Measurements from ENCODE around the gene ADAMTS13.
"Not testable (repeated sequence)": the region's sequence is repeated elsewhere in the genome, so short reads cannot be mapped to it uniquely, and the experiment has no call there.

Gene ADAMTS13

GRCh38 chr9:133421615-133422542 is at the start of gene ADAMTS13:
ADAMTS13 (plus strand) TSS chr9:133422367; CDS start chr9:133422444, 77 bp downstream.
- DNase-seq (ENCODE audit: low read depth in 2 of 2), result peak; percentile 26 to 48

DNA sequence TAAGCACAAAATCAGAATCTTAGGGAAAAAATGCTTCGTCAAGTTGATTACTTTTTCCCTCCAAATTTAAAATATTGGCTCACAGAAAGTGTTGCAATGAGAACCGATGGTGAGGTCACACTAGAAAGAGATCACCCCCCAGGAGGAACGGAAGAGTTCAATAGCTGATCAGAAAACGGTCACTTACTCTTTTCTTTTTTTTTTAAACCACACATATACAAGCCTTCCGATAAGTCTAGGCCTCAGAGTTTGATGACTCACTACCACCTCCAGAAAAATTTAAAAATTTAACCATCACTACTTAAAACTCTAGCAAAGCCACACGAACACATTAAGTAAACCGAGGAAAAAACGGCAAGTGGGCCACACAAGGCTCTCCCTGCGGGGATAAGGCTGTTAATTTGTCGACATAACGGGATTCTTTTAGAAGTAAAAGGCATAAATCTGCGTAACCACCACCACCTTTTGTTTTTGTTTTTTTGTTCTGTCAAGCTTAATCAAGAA is 47.5 kb upstream of the ADAMTS13 start:
- no peak for DNase-seq (ENCODE audit: low read depth in 2 of 2)

- no peak for DNase-seq (ENCODE audit: low read depth in 2 of 2)
Measured at GRCh38 chr9:133375116-133375723, 46.9 kb upstream of the ADAMTS13 start.

DNA sequence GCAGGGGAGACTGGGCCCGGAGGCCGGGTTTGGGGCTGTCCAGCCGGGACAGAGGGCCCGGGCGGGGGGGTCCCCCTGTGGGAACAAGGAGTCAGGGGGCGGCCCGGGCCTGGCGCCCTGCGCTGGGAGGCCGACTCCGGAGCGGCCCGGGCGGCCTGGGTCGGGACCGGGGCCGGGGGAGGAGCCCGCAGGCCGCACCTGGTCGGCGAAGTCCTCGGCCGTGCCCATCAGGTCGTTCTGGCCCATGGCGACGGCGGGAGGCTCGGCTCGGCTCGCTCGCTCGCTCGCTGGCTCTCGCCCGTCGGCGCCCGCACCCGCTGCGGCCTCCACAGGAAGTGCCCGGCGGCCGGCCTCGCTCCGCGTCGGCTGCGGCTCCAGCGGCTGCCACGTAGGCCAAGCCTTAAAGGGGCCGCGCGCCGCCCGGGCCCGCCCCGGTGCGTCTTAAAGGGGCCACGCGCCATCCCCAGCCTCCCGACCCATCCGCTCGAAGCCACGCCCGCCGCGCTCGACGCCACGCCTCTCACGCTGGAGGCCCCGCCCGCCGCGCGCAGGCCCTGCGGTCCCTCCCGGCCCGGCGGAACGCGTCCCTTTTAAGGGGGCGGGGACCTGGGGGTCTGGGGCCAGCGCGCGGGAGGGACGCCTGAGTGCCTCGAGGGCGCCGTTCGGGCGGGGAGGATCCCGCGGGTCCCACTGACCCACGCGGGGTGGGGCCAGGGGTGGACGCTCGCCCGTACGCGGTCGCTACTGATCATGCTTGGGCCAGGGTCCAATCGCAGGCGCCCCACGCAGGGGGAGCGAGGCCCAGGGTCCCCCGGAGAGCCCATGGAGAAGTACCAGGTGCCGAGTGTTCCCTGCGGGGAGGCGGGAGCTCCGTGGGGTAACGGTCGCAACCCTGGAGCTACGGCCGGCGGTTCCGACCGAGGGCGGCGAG is 46.2 kb upstream of the ADAMTS13 start, which contains the start of the genes STKLD1 and SURF4:
STKLD1 (plus strand) TSS at position 643 of the 931 bp plus-strand sequence; CDS start at position 751, 108 bp downstream.
SURF4 (minus strand) TSS at position 337 of the 931 bp plus-strand sequence; CDS start at position 246, 91 bp downstream.
- DNase-seq (ENCODE audit: low read depth in 2 of 2), result peak; percentile 89 to 93

DNA sequence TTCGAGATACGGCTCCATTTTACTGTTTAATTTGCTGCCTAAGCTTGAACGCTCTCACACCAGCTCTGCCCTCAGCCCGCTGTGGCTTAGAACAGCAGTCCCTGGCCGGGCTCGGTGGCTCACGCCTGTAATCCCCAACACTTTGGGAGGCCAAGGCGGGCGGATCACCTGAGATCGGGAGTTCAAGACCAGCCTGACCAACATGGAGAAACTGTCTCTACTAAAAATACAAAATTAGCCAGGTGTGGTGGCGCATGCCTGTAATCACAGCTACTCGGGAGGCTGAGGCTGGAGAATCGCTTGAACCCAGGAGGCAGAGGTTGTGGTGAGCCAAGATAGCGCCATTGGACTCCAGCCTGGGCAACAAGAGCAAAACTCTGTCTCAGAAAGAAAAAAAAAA is 44.9 kb upstream of the ADAMTS13 start:
- not testable (repeated sequence) for DNase-seq (ENCODE audit: low read depth in 2 of 2)

- no peak for DNase-seq (ENCODE audit: low read depth in 2 of 2)
Measured at GRCh38 chr9:133377721-133378216, 44.4 kb upstream of the ADAMTS13 start.

DNA sequence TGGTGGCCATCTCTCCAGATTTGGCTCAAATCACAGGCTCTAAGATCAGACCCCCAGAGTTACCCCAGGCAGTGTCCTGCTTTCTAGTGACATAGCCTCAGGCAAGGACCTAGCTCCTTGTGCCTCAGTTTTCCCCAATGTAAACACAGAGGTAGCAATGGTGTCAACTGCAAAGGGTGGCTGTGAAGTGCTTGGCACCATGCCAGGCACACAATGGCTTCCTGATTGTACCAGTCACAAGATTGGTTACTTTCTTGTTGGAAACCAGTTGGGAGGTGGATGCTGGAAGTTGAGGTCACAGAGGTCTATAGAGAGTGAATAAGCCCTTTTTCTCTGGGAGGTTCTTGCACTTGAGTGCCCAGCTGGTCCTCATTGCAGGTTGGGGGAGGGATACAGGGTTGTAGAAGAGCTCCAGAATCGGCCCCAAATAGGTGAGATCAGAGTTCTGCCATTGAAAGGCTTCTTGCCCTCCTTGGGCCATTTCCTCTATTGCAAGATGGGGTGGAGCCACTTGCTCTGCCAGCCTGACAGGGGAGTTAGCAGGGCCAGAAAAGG is 43.7 kb upstream of the ADAMTS13 start:
- DNase-seq (ENCODE audit: low read depth in 2 of 2), result no peak

DNA sequence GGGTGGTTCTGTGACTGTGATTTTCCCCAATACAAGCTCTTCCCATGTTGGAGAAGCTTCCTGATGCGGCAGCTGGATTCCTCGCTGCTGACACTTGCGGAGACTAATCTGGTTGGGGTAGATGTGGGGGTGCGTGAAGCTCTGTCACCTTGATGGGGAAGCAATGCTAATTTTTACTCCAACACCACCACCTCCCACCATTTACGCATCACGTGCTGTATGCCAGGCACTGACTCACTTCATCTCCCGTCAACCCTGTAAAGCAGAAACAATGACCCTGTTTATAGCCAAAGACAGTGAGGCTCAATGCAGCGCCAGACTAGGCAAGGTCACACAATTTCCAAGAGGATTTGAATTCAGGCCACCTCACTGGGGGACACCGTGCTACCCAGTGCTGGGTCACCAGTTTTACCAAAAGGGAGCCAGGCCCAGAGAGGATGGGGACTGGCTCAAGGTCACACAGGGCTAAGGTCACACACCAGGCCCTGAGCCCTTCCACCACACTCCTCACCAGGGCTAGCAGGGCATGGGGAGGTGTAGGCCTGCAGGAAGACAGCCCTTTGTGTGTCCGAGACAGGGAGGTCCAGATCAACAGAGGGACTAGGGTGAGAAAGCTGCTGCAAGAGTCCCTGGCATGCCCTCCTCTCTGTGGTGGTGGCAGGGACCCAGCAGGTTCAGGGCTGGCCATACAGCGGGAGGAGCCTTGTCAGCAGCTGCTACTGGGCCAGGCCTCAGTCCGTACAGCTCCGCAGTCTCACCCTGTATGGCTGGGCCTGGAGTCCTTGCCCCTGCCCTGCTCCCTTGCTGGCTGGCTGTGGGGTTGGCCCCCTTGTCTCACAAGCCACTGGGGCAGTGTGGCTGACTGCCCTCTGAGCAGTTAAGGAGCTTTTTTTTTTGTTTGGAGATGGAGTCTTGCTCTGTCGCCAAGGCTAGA is 42.7 kb upstream of the ADAMTS13 start:
- DNase-seq (ENCODE audit: low read depth in 2 of 2), result no peak

DNA sequence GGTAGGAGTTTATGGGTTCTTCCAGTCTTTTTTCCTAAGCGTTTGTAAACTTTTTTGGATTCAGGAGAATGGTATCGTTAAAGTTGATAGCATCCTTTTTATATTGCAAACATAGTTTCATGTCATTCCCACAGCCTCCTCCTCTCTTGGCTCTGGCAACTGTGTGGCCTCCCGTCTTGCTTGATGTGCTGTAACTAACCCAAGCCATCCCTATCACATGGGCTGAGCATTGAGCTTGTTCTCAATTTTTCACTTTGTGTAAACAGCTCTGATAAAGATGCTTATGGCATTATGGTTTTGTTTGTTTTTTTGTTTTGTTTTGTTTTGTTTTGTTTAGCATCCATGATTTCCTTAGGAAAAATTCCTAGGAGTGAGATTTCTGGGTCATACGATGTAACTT is 41.4 kb upstream of the ADAMTS13 start:
- DNase-seq (ENCODE audit: low read depth in 2 of 2), result no peak

GRCh38 chr9:133382507-133383141 is 39.5 kb upstream of the ADAMTS13 start:
- DNase-seq (ENCODE audit: low read depth in 2 of 2), result no peak

DNA sequence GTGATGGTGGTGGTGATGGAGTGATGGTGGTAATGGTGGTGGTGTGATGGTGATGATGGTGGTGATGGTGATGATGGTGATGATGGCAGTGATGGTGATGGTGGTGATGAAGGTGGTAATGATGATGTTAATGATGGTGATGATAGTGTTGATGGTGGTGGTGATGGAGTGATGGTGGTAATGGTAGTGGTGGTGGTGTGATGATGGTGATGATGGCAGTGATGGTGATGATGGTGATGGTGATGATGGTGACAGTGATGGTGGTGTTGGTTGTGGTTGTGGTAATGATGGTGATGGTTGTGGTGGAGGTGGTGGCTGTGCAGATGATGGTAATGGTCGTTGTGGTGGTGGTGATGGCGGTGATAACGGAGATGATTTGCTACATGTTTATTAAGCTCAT is 38.7 kb upstream of the ADAMTS13 start:
- no peak for DNase-seq (ENCODE audit: low read depth in 2 of 2)

DNA sequence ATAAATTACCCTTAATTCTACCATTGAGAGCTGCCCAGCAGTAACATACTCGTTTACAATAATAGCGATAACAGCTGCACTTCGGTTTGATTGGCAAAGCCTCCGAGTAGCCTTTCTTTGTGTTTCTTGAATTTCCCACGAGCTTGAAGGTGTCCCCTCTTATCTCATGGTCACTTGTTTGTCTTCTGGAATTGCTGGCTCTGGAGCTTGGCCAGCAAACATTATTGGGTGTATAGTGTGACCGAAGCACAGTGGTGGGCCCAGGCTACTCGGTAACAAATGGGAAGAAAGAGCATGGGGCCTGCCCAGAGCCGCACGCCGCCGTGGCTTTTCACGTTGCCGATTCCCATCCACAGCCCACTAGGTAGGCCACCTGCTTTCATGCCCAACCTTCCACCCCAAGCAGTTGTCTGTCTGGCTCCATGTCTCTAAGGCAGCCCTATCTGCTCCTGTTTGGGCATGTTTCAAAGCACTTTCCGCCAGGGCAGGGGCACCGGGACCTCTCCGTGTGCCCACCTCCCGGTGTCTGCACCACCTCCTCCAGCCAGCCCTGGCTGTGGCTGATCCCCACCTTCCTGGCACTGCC is 37.3 kb upstream of the ADAMTS13 start:
- no peak for DNase-seq (ENCODE audit: low read depth in 2 of 2)

DNA sequence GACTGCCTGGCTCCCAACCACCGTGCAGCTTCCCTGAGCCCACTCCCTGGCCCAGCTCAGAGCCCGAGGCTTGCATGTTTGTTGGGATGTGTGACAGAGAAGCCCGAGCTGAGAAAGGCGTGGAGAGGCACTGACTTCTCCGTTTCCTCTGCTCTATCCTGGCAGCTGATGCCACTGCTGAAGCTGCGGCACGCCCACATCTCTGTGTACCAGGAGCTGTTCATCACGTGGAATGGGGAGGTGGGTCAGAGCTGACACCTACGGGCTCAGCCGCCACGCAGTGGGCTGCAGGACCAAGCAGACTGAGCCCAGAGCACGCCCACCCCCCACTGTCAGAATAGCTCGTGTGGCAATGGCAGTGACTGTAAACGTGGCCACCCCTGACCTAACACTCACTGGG is 36.7 kb upstream of the ADAMTS13 start:
- no peak for DNase-seq (ENCODE audit: low read depth in 2 of 2)

GRCh38 chr9:133386338-133386737 is 35.8 kb upstream of the ADAMTS13 start:
- DNase-seq (ENCODE audit: low read depth in 2 of 2), result no peak

- DNase-seq (ENCODE audit: low read depth in 2 of 2), result no peak
Measured at GRCh38 chr9:133387680-133388079, 34.5 kb upstream of the ADAMTS13 start.

- DNase-seq (ENCODE audit: low read depth in 2 of 2), result no peak
Measured at GRCh38 chr9:133389025-133389557, 33.1 kb upstream of the ADAMTS13 start.

DNA sequence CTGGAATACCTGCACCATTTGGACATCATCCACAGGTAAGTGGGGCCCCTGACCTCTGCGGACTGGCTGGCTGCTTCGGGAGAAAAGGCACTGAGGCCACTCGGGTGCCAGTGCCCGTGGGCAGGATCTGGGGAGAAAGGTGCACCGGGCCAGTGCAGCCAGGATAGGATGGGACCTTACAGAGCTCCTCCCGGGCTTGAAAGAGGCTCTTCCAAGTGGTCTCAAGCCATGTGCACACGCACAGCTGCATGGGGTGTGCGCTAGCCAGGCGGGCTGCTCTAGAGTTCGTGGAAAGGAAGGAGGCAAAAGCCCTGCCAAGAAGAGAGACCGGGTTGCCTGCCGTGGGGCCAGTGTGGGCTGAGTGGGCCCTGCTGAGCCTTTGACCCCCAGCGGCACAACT is 32.6 kb upstream of the ADAMTS13 start:
- no peak for DNase-seq (ENCODE audit: low read depth in 2 of 2)

GRCh38 chr9:133390713-133391112 is 31.5 kb upstream of the ADAMTS13 start:
- DNase-seq (ENCODE audit: low read depth in 2 of 2), result no peak

GRCh38 chr9:133391449-133391848 is 30.7 kb upstream of the ADAMTS13 start:
- not testable (repeated sequence) for DNase-seq (ENCODE audit: low read depth in 2 of 2)

All from stimulated activated CD4-positive, alpha-beta T cell treated with anti-CD3 and anti-CD28 coated beads, Interleukin-15, amount 100 ng/mL, for 48 hours (primary cell).